Panc1 (cell line): ENCODE data around the gene UBL4A. TPM values are rescaled to one million over a fixed set of nuclear protein-coding genes. Genes with fewer than 3 reads are reported as not detected.
A peak's percentile ranks its signal among the peaks of the same experiment; 100 is the strongest.

Experiments
- ATAC-seq: fragments of 200-7000 bp; cut with Tn5 transposase; 2 replicates; pipeline ENCODE4 v1.9.1; 2020; ENCODE audit warnings: mild to moderate bottlenecking, moderate library complexity
- BruUV-seq: library from RNA; stranded (reverse); fragments of 400-500 nt; replicated peaks from 2 replicates; lab custom pipeline; 2021; lab: Mats Ljungman, UMichigan
- CTCF ChIA-PET: fragments of 300-600 bp; sonication (Branson Sonifier 250); formaldehyde crosslinking; loops from one replicate; lab custom pipeline; 2022; ENCODE audit warnings: antibody characterized with exemption; lab: Charles Lee
- POLR2A ChIA-PET: fragments of 300-600 bp; sonication (Branson Sonifier 250); formaldehyde crosslinking; loops from one replicate; lab custom pipeline; 2022; ENCODE audit warnings: antibody characterized with exemption; lab: Charles Lee
- DNase-seq: peaks from one replicate; pipeline ENCODE4 v3.0.0-alpha.2; 2010; ENCODE audit warnings: low read depth, low spot score
- H3K27ac ChIP-seq: 2 replicates; pipeline ENCODE4 v1.5.1; 2011; ENCODE audit warnings: mild to moderate bottlenecking, low read length, inconsistent platforms
- H3K27me3 ChIP-seq: fragments of 200-500 bp; sonication (Bioruptor generic); 2 replicates; pipeline ENCODE4 v1.6.0; 2014; ENCODE audit warnings: low read length, inconsistent platforms; ENCODE audit not compliant: control insufficient read depth, insufficient read depth
- H3K36me3 ChIP-seq: fragments of 200-500 bp; sonication (Bioruptor generic); 2 replicates; pipeline ENCODE4 v1.5.1; 2014; ENCODE audit warnings: inconsistent platforms, mild to moderate bottlenecking, low read length, moderate library complexity; ENCODE audit not compliant: control insufficient read depth, insufficient read depth
- H3K4me1 ChIP-seq: 2 replicates; pipeline ENCODE4 v1.5.1; 2011; ENCODE audit warnings: inconsistent platforms, mild to moderate bottlenecking, low read length, moderate library complexity; ENCODE audit not compliant: control insufficient read depth, insufficient read depth
- H3K4me3 ChIP-seq, 2 experiments: 2 replicates each; pipeline ENCODE4 v1.5.1; 2011 to 2012; ENCODE audit warnings: low read depth in 2 of 2, low read length in 2 of 2, mild to moderate bottlenecking in 2 of 2, inconsistent platforms in 1 of 2, moderate library complexity in 1 of 2
- H3K9me3 ChIP-seq: fragments of 200-500 bp; sonication (Bioruptor generic); 2 replicates; pipeline ENCODE4 v1.5.1; 2014; ENCODE audit warnings: low read depth, mild to moderate bottlenecking, inconsistent platforms, low read length, moderate library complexity; ENCODE audit not compliant: control insufficient read depth, insufficient read depth
- CTCF ChIP-seq: fragments of 450-650 bp; IDR thresholded peaks from 2 replicates; pipeline ENCODE4 v1.5.1; 2017; ENCODE audit warnings: mild to moderate bottlenecking
- POLR2AphosphoS5 ChIP-seq: IDR thresholded peaks from 2 replicates; pipeline ENCODE4 v1.6.1; 2012; ENCODE audit warnings: mild to moderate bottlenecking, low read depth, low read length, moderate library complexity
- SIN3A ChIP-seq: IDR thresholded peaks from 2 replicates; pipeline ENCODE4 v1.6.1; 2012; ENCODE audit warnings: low read depth, mild to moderate bottlenecking, low read length, moderate library complexity, borderline replicate concordance; ENCODE audit not compliant: insufficient read depth
- TCF7L2 ChIP-seq: IDR thresholded peaks from 2 replicates; pipeline ENCODE4 v1.6.1; 2011; ENCODE audit warnings: mild to moderate bottlenecking, low read depth, low read length, inconsistent platforms
- in situ Hi-C: cut with HindIII; loops from 2 replicates; pipeline ENCODE4 v1.10.0; 2016; ENCODE audit warnings: low sequenced_read_pairs, low pct_unique_long_range_greater_than_20kb
- intact Hi-C: fragments of 100-400 bp; cut with micrococcal nuclease; formaldehyde crosslinking; loops from one replicate; pipeline ENCODE4 v1.10.0; 2022; ENCODE audit not compliant: unreplicated experiment
- total RNA-seq: library from RNA; stranded (reverse); gene quantifications from one replicate; pipeline ENCODE4 v1.2.1, GENCODE V29; 2021; ENCODE audit not compliant: unreplicated experiment
- TF ChIP-seq, protein P1 (sequence below), 2 experiments: IDR thresholded peaks; 2 replicates each; pipeline ENCODE4 v1.6.1; 2011 to 2012; ENCODE audit warnings: low read depth in 2 of 2, control low read depth in 1 of 2, low read length in 1 of 2, mild to moderate bottlenecking in 1 of 2, moderate library complexity in 1 of 2; ENCODE audit not compliant: insufficient read depth in 1 of 2

UBL4A gene
- total RNA-seq, 1 experiment from 2014 or later = 65.4 TPM

DNA sequence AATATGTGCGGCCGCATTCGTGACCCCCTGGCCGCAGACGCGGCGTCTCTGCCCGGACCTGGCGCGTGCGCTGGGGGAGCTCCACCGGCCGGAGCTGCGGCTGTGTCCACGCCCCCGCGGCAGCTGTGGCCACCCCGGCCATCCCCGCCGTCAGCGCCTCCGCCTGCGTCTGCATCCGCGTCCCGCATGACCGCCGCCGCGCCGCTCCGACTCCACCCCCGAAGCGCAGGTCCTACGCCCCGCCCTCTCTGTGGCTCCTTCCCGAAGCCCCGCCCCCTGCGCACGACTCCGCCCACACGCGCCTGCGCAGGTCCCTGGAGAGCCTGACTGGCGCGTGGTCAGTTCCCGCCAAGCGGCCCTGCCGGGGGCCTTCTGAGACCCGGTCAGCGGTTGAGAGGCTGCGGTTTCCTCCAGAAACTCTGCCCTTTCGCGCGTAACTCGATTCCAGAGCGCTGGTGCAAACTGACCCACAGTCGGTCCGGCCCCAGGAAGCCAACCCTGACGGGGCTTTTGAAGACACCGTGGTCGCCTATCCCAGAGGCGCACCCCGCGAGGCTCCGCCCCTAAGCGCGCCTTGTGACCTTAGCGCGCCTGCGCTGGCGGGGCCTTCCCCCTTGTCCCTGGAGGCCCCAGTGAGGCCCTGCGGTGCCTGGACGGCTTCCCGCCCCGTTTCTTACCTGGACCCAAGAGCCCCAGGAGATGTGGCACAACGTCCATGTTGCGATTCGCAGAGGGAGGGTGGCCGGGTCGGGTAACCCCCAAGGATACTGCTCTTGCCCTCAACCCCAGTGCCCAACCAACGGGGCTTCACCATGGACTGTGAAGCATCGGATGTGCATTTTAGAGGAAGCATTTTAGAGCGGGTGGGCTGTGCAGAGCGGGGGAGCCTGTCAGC lies 7.4 kb downstream of the UBL4A start, which contains the start of gene LAGE3:
Gene LAGE3, minus strand, starts transcription at position 554 of the 895 bp plus-strand sequence. Its CDS starts 366 bp downstream, at position 188.
- in situ Hi-C loops (no loop called here), intact Hi-C loops (no loop called here)
- CTCF ChIA-PET = interaction anchor here (0.6 to 1.1 kb wide), 2 partner anchors 106 to 538 kb away, joined by 3 to 6 read pairs; no protein-coding TSS in a partner anchor
- no peaks in the 10 kb centered on the region for H3K36me3 ChIP-seq
- TF ChIP-seq SIN3A = no peak; the same call in 1 of the 2 replicates
- TF ChIP-seq, protein P1, sequence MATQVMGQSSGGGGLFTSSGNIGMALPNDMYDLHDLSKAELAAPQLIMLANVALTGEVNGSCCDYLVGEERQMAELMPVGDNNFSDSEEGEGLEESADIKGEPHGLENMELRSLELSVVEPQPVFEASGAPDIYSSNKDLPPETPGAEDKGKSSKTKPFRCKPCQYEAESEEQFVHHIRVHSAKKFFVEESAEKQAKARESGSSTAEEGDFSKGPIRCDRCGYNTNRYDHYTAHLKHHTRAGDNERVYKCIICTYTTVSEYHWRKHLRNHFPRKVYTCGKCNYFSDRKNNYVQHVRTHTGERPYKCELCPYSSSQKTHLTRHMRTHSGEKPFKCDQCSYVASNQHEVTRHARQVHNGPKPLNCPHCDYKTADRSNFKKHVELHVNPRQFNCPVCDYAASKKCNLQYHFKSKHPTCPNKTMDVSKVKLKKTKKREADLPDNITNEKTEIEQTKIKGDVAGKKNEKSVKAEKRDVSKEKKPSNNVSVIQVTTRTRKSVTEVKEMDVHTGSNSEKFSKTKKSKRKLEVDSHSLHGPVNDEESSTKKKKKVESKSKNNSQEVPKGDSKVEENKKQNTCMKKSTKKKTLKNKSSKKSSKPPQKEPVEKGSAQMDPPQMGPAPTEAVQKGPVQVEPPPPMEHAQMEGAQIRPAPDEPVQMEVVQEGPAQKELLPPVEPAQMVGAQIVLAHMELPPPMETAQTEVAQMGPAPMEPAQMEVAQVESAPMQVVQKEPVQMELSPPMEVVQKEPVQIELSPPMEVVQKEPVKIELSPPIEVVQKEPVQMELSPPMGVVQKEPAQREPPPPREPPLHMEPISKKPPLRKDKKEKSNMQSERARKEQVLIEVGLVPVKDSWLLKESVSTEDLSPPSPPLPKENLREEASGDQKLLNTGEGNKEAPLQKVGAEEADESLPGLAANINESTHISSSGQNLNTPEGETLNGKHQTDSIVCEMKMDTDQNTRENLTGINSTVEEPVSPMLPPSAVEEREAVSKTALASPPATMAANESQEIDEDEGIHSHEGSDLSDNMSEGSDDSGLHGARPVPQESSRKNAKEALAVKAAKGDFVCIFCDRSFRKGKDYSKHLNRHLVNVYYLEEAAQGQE (IDR thresholded peaks at IDR 0.05; ENCODE audit: insufficient read depth in 1 of 2, low read depth in 2 of 2, low read length in 1 of 2) = 0 out of 4 replicates have a peak, but pooled peaks of 1 of the 2 experiments have one; percentile 22
- TF ChIP-seq POLR2AphosphoS5 = peak; percentile 84
- peak; percentile 93 for TF ChIP-seq TCF7L2
- DNase-seq = peak; percentile 61
- H3K9me3 ChIP-seq = no peaks in the 10 kb centered on the region
- POLR2A ChIA-PET = no interaction called here
- peak; percentile 93 for ATAC-seq
- H3K27ac ChIP-seq = peak within 1 kb of the TSS; percentile 86
- no TSS peak for BruUV-seq
- H3K4me1 ChIP-seq = peaks cover 20% of the 10 kb centered on the region
- peak within 1 kb of the TSS; percentile 65 to 70 for H3K4me3 ChIP-seq
- H3K27me3 ChIP-seq = no peaks in the 10 kb centered on the region

GRCh38 chrX:154477891-154478477 lies 8.4 kb downstream of the UBL4A start:
- ChIA-PET CTCF (interaction anchor here (0.6 to 1.2 kb wide), 3 partner anchors 13 to 105 kb away, joined by 3 to 6 read pairs (median 3); partner anchors contain the start of gene SLC10A3), POLR2A (interaction anchor here (0.6 kb wide), 1 partner anchor 21 kb away, joined by 11 read pairs; no protein-coding TSS in a partner anchor)
- Histone ChIP-seq H3K27ac (peak overlapping the region; percentile 84), H3K4me1 (peaks cover 18% of the 10 kb centered on the region), H3K9me3 (no peaks in the 10 kb centered on the region), H3K4me3 (peak overlapping the region; percentile 65 to 70), H3K36me3 (no peaks in the 10 kb centered on the region), H3K27me3 (no peaks in the 10 kb centered on the region)
- in situ Hi-C loops = no loop called here
- intact Hi-C loops = no loop called here
- TF ChIP-seq POLR2AphosphoS5 (peak; percentile 57), TCF7L2 (no peak)
- TSS peak; percentile 100 for BruUV-seq
- DNase-seq (no peak), ATAC-seq (0 out of 2 replicates have a peak, but pooled peaks have one; percentile 9)

- no peaks in the 10 kb centered on the region for H3K27me3 ChIP-seq
- H3K27ac ChIP-seq = 0 out of 2 replicates have a peak overlapping the region, but pooled peaks have one; percentile 29
- ChIA-PET POLR2A (interaction anchor here (0.6 kb wide), 2 partner anchors 50 to 54 kb away, joined by 11 to 14 read pairs; no protein-coding TSS in a partner anchor), CTCF (interaction anchor here (1.2 kb wide), 1 partner anchor 14 kb away, joined by 3 read pairs; the partner anchor contains the start of gene SLC10A3)
- intact Hi-C loops (no loop called here), in situ Hi-C loops (no loop called here)
- H3K36me3 ChIP-seq = no peaks in the 10 kb centered on the region
- no TSS peak for BruUV-seq
- no peak for DNase-seq
- no peak for ATAC-seq
- peaks cover 17% of the 10 kb centered on the region for H3K4me1 ChIP-seq
- TF ChIP-seq CTCF = no peak
- TF ChIP-seq SIN3A = no peak
- TF ChIP-seq, protein P1 (IDR thresholded peaks at IDR 0.05; ENCODE audit: insufficient read depth in 1 of 2, low read depth in 2 of 2, low read length in 1 of 2) = no peak
- TF ChIP-seq TCF7L2 = no peak
- peak; percentile 47; the same call in 1 of the 2 replicates for TF ChIP-seq POLR2AphosphoS5
- H3K4me3 ChIP-seq = no peak overlapping the region
- H3K9me3 ChIP-seq = no peaks in the 10 kb centered on the region
These were observed 9.6 kb downstream of the UBL4A start for GRCh38 chrX:154476821-154477220.
